ENCODE results near the gene UGT1A8.
"Not testable (repeated sequence)": the region's sequence is repeated elsewhere in the genome, so short reads cannot be mapped to it uniquely, and the experiment has no call there.

UGT1A8 gene

GRCh38 chr2:233718552-233718951 is 101.1 kb downstream of the UGT1A8 start, which contains the start of gene UGT1A4:
UGT1A4 (plus strand) TSS chr2:233718736; CDS start chr2:233718821, 85 bp downstream.
- no peak for DNase-seq (ENCODE audit: low read depth in 1 of 2, low spot score in 1 of 2)
- Histone ChIP-seq H3K4me3 (replicated peaks; ENCODE audit: insufficient read depth, low read length) (no peak within 1 kb of the TSS), H3K27ac (replicated peaks) (no peak within 1 kb of the TSS), H3K27me3 (ENCODE audit: insufficient read depth, poor library complexity, severe bottlenecking) (no peaks in the 10 kb centered on the region)
- no peak for TF ChIP-seq SPI1 (IDR thresholded peaks at IDR 0.05; ENCODE audit: borderline replicate concordance, low read depth)
- TF ChIP-seq REST (IDR thresholded peaks at IDR 0.05; ENCODE audit: insufficient replicate concordance, low read depth), result no peak
- TF ChIP-seq POLR2AphosphoS5 (IDR thresholded peaks at IDR 0.05; ENCODE audit: low read depth), result no peak
- TF ChIP-seq CTCF (IDR thresholded peaks at IDR 0.05; ENCODE audit: insufficient read depth, low read length), result no peak
- no peak for TF ChIP-seq GABPA (IDR thresholded peaks at IDR 0.05; ENCODE audit: low read depth)

GRCh38 chr2:233728723-233729301 is 111.4 kb downstream of the UGT1A8 start, which contains the start of gene UGT1A3:
UGT1A3 (plus strand) TSS chr2:233729042; CDS start chr2:233729127, 85 bp downstream.
- H3K27ac ChIP-seq (replicated peaks), result no peak within 1 kb of the TSS
- no peak within 1 kb of the TSS for H3K4me3 ChIP-seq (replicated peaks; ENCODE audit: insufficient read depth, low read length)
- no peak for TF ChIP-seq REST (IDR thresholded peaks at IDR 0.05; ENCODE audit: insufficient replicate concordance, low read depth)
- TF ChIP-seq CTCF (IDR thresholded peaks at IDR 0.05; ENCODE audit: insufficient read depth, low read length), result no peak
- no peak for TF ChIP-seq GABPA (IDR thresholded peaks at IDR 0.05; ENCODE audit: low read depth)
- no peak for TF ChIP-seq SPI1 (IDR thresholded peaks at IDR 0.05; ENCODE audit: borderline replicate concordance, low read depth)
- TF ChIP-seq POLR2AphosphoS5 (IDR thresholded peaks at IDR 0.05; ENCODE audit: low read depth), result no peak
- DNase-seq (ENCODE audit: low read depth in 1 of 2, low spot score in 1 of 2), result no peak
- H3K27me3 ChIP-seq (ENCODE audit: insufficient read depth, poor library complexity, severe bottlenecking), result no peaks in the 10 kb centered on the region

GRCh38 chr2:233736868-233737653 is 119.6 kb downstream of the UGT1A8 start:
- not testable (repeated sequence) for H3K4me3 ChIP-seq (replicated peaks; ENCODE audit: insufficient read depth, low read length); H3K27ac ChIP-seq (replicated peaks); H3K27me3 ChIP-seq (ENCODE audit: insufficient read depth, poor library complexity, severe bottlenecking); DNase-seq (ENCODE audit: low read depth in 1 of 2, low spot score in 1 of 2)

GRCh38 chr2:233740870-233741269 is 123.4 kb downstream of the UGT1A8 start:
- no peak for TF ChIP-seq SPI1 (IDR thresholded peaks at IDR 0.05; ENCODE audit: borderline replicate concordance, low read depth)
- peaks cover 2% of the 10 kb centered on the region for H3K27me3 ChIP-seq (ENCODE audit: insufficient read depth, poor library complexity, severe bottlenecking)

More at GRCh38 chr2:233740870-233741269, 123.4 kb downstream of the UGT1A8 start:
- DNase-seq (ENCODE audit: low read depth in 1 of 2, low spot score in 1 of 2), result no peak
- Histone ChIP-seq H3K27ac (replicated peaks) (no peak overlapping the region), H3K4me3 (replicated peaks; ENCODE audit: insufficient read depth, low read length) (no peak overlapping the region)

All from HL-60 (cell line).